Left lung (tissue), 10 donors: ENCODE measurements around the gene RNF40. TPM values are rescaled to one million over a fixed set of nuclear protein-coding genes. Genes with fewer than 3 reads are reported as not detected.

Experiments used
- ATAC-seq: fragments of 200-7000 bp; cut with Tn5 transposase; one replicate; pipeline ENCODE4 v1.9.1; 2020; ENCODE audit warnings: moderate library complexity
- DNase-seq, 4 donors: peaks; one replicate each; pipeline ENCODE4 v3.0.0-alpha.2; 2013 to 2020
- H3K27ac ChIP-seq, 2 donors: fragments of 200-600 bp; sonication (generic) in 1 of 2; one replicate each; pipeline versions ENCODE4 v1.5.0 to v1.8.0; 2020 to 2021
- H3K27me3 ChIP-seq, 2 donors: fragments of 200-600 bp; sonication (generic) in 1 of 2; one replicate each; pipeline versions ENCODE4 v1.5.0 to v1.8.0; 2020 to 2021
- H3K36me3 ChIP-seq, 2 donors: fragments of 200-600 bp; sonication (generic) in 1 of 2; one replicate each; pipeline versions ENCODE4 v1.5.0 to v1.8.0; 2020 to 2021
- H3K4me1 ChIP-seq, 2 donors: fragments of 200-600 bp; one replicate each; pipeline ENCODE4 v1.8.0; 2021
- H3K4me3 ChIP-seq, 2 donors: fragments of 200-600 bp; sonication (generic) in 1 of 2; one replicate each; pipeline versions ENCODE4 v1.5.0 to v1.8.0; 2020 to 2021; ENCODE audit warnings: mild to moderate bottlenecking in 1 of 2
- H3K9me3 ChIP-seq, 2 donors: fragments of 200-600 bp; sonication (generic) in 1 of 2; one replicate each; pipeline versions ENCODE4 v1.5.0 to v1.8.0; 2020 to 2021
- CTCF ChIP-seq, 2 donors: fragments of 200-600 bp; sonication (generic) in 1 of 2; IDR thresholded peaks; one replicate each; pipeline versions ENCODE4 v1.5.0 to v1.8.0; 2021; ENCODE audit warnings: antibody characterized with exemption in 2 of 2
- intact Hi-C, 2 donors: fragments of 100-400 bp; cut with DNase I; formaldehyde crosslinking; loops; one replicate each; pipeline versions ENCODE4 v1.11.2 to v1.14.2; 2022
- polyA plus RNA-seq, 6 donors: library from polyadenylated mRNA; unstranded; fragments of 120-200 nt; gene quantifications; one replicate each; pipeline ENCODE4 v1.2.1, GENCODE V29; 2013; ENCODE audit not compliant: insufficient read length in 6 of 6
- total RNA-seq, 2 donors: library from RNA; stranded (reverse); fragmentation: NEBNext Ultra II Directional; extraction: Animal tissue kit (Norgen Biotek cat#: 25700); gene quantifications; one replicate each; pipeline ENCODE4 v1.2.1, GENCODE V29; 2021
- donor health status: DM: no; HTN: yes; CAD: no.
- donor health status: DM: no; HTN: no; CAD: no.

Gene RNF40
- total and polyA plus RNA-seq, 8 donors: 87.8 to 116 (median 98.9) TPM

- Histone ChIP-seq H3K4me1 (peaks cover 4 to 20% of the 10 kb centered on the region in 2 donors), H3K4me3 (peak overlapping the region; percentile 64 to 76), H3K27me3 (no peaks in the 10 kb centered on the region), H3K9me3 (no peaks in the 10 kb centered on the region), H3K27ac (peak overlapping the region; percentile 68 to 84), H3K36me3 (peaks cover 0 to 54% of the 10 kb centered on the region in 2 donors)
- intact Hi-C loops: no loop called here
- no peak for ATAC-seq
- TF ChIP-seq CTCF (IDR thresholded peaks at IDR 0.05): no peak
- no peak for DNase-seq
Observed at GRCh38 chr16:30747331-30747730, 14.8 kb upstream of the RNF40 start.

GRCh38 chr16:30747799-30748633 lies 14.1 kb upstream of the RNF40 start, which contains the start of gene PHKG2:
Gene PHKG2 (plus strand): TSS chr16:30748425. CDS start chr16:30748821, 396 bp downstream.
- peak; percentile 97 to 100 (median 99) for DNase-seq

GRCh38 chr16:30748634-30749445 lies 13.3 kb upstream of the RNF40 start:
- Histone ChIP-seq H3K36me3 (peaks cover 0 to 54% of the 10 kb centered on the region in 2 donors), H3K4me3 (peak overlapping the region; percentile 64 to 76), H3K27me3 (no peaks in the 10 kb centered on the region), H3K9me3 (no peaks in the 10 kb centered on the region), H3K27ac (peak overlapping the region in 1 of 2 donors; percentile 84), H3K4me1 (peaks cover 4 to 20% of the 10 kb centered on the region in 2 donors)
- ATAC-seq: peak; percentile 51
- no peak for TF ChIP-seq CTCF (IDR thresholded peaks at IDR 0.05)
- intact Hi-C loops: no loop called here
- DNase-seq: peak in 2 of 4 donors; percentile 42 to 88

More at GRCh38 chr16:30747799-30748633, 14.1 kb upstream of the RNF40 start, which contains the start of gene PHKG2:
- intact Hi-C loops: no loop called here
- Histone ChIP-seq H3K27me3 (no peaks in the 10 kb centered on the region), H3K9me3 (no peaks in the 10 kb centered on the region), H3K36me3 (peaks cover 0 to 54% of the 10 kb centered on the region in 2 donors), H3K4me1 (peaks cover 4 to 20% of the 10 kb centered on the region in 2 donors), H3K27ac (peak within 1 kb of the TSS; percentile 68 to 84), H3K4me3 (peak within 1 kb of the TSS; percentile 64 to 76)
- TF ChIP-seq CTCF (IDR thresholded peaks at IDR 0.05): no peak
- peak; percentile 99 for ATAC-seq

- no peak for ATAC-seq
- no peak for TF ChIP-seq CTCF (IDR thresholded peaks at IDR 0.05)
- no peak for DNase-seq
- H3K4me3 ChIP-seq: no peak overlapping the region
- H3K9me3 ChIP-seq: no peaks in the 10 kb centered on the region
- peaks cover 4 to 20% of the 10 kb centered on the region in 2 donors for H3K4me1 ChIP-seq
- H3K36me3 ChIP-seq: peaks cover 0 to 54% of the 10 kb centered on the region in 2 donors
- H3K27me3 ChIP-seq: no peaks in the 10 kb centered on the region
- no peak overlapping the region for H3K27ac ChIP-seq
- intact Hi-C loops: no loop called here
Observed at GRCh38 chr16:30750201-30750600, 11.9 kb upstream of the RNF40 start.
